IPS-20b (cell line): Measurements from ENCODE around the gene CPNE6.
"Not testable (repeated sequence)": the region's sequence is repeated elsewhere in the genome, so short reads cannot be mapped to it uniquely, and the experiment has no call there.

Source experiments
- H3K27ac ChIP-seq: one replicate; pipeline ENCODE4 v1.5.1; 2013; ENCODE audit warnings: low read length
- H3K27me3 ChIP-seq: 2 replicates; pipeline ENCODE4 v1.6.1; 2013; ENCODE audit warnings: mild to moderate bottlenecking, low read length, inconsistent platforms; ENCODE audit not compliant: insufficient read depth
- H3K36me3 ChIP-seq: 2 replicates; pipeline ENCODE4 v1.6.1; 2013; ENCODE audit warnings: low read depth, mild to moderate bottlenecking, inconsistent platforms, low read length, moderate library complexity; ENCODE audit not compliant: insufficient read depth
- H3K4me1 ChIP-seq: 2 replicates; pipeline ENCODE4 v1.6.1; 2013; ENCODE audit warnings: mild to moderate bottlenecking, control low read depth, inconsistent platforms, low read length, moderate library complexity; ENCODE audit not compliant: insufficient read depth
- H3K4me3 ChIP-seq: 2 replicates; pipeline ENCODE4 v1.5.1; 2013; ENCODE audit warnings: mild to moderate bottlenecking, low read length, inconsistent platforms
- H3K9ac ChIP-seq: 2 replicates; pipeline ENCODE4 v1.6.1; 2013; ENCODE audit warnings: low read depth, mild to moderate bottlenecking, inconsistent platforms, low read length, moderate library complexity
- H3K9me3 ChIP-seq: 2 replicates; pipeline ENCODE4 v1.6.1; 2013; ENCODE audit warnings: mild to moderate bottlenecking, low read depth, low read length, inconsistent platforms; ENCODE audit not compliant: insufficient read depth

CPNE6 gene

DNA sequence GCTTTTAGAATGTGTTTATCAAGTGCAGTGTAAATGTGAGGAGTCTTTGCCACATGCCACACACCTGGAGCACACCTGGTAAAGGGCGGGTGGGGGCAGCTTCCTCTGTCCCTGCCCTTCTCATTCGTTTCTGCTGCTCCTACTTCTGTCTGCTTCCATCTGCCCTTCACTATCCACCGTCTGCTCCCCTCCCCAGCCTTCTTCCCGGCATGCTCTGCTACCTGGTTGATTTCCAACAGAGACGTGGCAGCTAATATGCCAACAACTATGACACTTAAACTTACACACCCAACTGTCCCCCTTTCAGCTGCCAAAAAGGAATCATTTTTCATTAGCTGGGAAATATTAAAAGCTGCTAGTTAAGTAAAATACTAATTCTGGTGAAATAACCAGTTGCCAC is 28.6 kb upstream of the CPNE6 start:
- no peak overlapping the region for H3K4me3 ChIP-seq
- no peak overlapping the region for H3K9ac ChIP-seq
- H3K27me3 ChIP-seq = no peaks in the 10 kb centered on the region
- no peaks in the 10 kb centered on the region for H3K36me3 ChIP-seq
- H3K9me3 ChIP-seq = no peaks in the 10 kb centered on the region
- H3K4me1 ChIP-seq = no peaks in the 10 kb centered on the region
- H3K27ac ChIP-seq = no peak overlapping the region

DNA sequence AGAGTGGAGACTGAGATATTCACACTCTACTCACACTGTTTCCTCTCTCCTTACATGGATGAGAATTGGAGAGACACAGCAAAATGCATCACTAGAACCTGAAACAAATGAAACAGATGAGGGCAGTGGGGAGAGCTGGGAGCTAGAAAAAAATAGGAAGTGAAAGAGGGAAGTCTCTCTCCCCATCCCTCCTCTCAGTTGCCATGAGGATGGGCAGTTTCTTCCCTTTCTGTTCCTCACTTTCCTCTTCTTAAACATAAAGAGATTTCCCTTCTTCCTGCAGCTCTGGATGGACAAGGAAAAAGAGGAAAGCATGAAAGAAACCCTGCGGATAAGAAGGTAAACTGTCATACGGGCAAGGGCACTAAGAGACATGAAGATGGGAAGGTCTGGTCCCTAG is 22.4 kb upstream of the CPNE6 start:
- H3K9me3 ChIP-seq, H3K4me1 ChIP-seq, H3K27ac ChIP-seq, H3K36me3 ChIP-seq, H3K9ac ChIP-seq, H3K27me3 ChIP-seq, H3K4me3 ChIP-seq: not testable (repeated sequence)

DNA sequence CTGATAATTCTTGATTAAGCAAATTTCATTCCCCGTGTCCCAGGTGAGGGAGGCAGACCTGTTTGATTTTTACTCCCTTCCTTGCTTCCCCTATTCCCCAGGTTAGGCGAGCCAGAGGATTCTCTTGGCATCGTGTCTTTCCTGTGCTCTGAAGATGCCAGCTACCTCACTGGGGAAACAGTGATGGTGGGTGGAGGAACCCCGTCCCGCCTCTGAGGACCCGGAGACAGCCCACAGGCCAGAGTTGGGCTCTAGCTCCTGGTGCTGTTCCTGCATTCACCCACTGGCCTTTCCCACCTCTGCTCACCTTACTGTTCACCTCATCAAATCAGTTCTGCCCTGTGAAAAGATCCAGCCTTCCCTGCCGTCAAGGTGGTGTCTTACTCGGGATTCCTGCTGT is 20.6 kb upstream of the CPNE6 start:
- not testable (repeated sequence) for H3K27me3 ChIP-seq, H3K27ac ChIP-seq, H3K9me3 ChIP-seq, H3K9ac ChIP-seq, H3K4me1 ChIP-seq, H3K36me3 ChIP-seq
- peak overlapping the region; percentile 87; the same call in 1 of the 2 replicates for H3K4me3 ChIP-seq

DNA sequence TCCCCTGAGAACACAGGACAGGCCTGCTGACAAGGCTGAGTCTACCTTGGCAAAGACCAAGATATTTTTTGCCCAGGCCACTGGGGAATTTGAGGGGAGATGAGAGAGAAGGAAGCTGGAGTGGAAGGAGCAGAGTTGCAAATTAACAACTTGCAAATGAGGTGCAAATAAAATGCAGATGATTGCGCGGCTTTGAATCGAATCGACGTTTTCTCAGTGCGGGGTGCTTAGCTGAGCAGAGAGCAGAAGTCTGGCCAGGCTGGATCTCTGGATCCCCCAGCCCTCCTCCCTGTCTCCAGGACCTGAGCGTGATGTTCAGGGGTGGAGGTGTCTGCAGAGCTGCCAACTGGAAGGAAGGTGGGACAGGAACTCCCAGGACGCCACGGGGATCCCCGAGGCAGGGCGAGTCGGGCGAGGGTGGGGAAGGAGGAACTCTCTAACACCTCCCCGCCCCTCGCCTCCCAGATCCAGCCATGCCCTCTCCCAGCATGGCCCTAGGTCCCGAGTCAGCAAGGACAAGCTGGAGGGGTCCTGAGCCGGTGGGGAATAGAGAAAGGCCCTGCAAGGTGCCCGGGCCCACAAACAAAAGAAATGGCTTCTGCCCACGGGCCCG is 20.1 kb upstream of the CPNE6 start:
- Histone ChIP-seq H3K4me1 (peaks cover 3% of the 10 kb centered on the region; the same call in 1 of the 2 replicates), H3K9me3 (no peaks in the 10 kb centered on the region), H3K27me3 (no peaks in the 10 kb centered on the region; the same call in 1 of the 2 replicates), H3K4me3 (peak overlapping the region; percentile 87), H3K9ac (peak overlapping the region; percentile 84), H3K36me3 (no peaks in the 10 kb centered on the region), H3K27ac (no peak overlapping the region)

DNA sequence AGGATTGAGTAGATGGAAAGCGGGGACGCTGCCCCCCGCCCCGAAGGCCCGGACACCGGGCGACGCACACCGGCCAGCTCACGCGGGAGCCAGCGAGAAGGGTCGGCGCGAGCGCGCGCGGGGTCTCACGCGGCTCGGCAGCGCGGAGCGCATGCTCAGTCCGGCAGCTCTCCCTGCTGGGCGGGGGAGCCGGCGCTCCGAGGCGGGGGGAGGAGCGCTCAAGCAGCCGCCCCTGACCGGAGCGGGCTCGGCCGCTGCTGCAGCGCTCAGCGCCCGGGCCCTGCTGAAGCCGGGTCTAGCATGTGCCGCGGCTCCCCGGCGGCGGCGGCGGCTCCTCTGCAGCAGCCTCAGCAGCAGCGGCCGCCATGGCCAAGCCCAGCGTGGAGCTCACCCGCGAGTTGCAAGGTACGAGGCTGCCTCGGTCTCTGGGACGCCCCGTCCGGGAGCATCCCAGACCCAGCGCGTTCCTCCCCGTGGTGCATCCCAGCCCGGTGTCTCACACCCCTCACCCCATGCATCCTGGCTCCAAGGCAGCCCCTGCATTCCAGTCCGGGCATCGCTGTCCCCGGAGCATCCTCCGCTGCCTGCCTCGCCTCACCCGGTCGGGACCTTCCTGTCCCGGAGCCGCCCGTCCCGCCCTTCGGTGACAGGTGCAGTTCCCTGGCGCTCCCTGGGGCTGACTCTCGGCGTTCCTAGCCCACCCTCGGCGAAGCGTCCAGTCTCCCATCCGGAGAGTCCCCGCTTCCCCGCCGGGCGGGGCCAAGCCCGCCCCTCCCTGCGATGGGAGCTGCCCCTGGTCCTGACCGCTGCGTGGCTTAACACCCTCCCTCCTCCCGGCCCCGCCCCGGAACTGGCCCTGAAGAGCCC is 19.3 kb upstream of the CPNE6 start, which contains the start of gene CARMIL3:
Gene CARMIL3, plus strand, starts transcription at position 221 of the 867 bp plus-strand sequence. Its CDS starts 145 bp downstream, at position 366.
- H3K36me3 ChIP-seq = no peaks in the 10 kb centered on the region
- no peaks in the 10 kb centered on the region for H3K9me3 ChIP-seq
- H3K27me3 ChIP-seq = no peaks in the 10 kb centered on the region; the same call in 1 of the 2 replicates
- H3K4me1 ChIP-seq = peaks cover 3% of the 10 kb centered on the region; the same call in 1 of the 2 replicates
- no peak within 1 kb of the TSS for H3K27ac ChIP-seq
- peak within 1 kb of the TSS; percentile 87 for H3K4me3 ChIP-seq
- peak within 1 kb of the TSS; percentile 84 for H3K9ac ChIP-seq

DNA sequence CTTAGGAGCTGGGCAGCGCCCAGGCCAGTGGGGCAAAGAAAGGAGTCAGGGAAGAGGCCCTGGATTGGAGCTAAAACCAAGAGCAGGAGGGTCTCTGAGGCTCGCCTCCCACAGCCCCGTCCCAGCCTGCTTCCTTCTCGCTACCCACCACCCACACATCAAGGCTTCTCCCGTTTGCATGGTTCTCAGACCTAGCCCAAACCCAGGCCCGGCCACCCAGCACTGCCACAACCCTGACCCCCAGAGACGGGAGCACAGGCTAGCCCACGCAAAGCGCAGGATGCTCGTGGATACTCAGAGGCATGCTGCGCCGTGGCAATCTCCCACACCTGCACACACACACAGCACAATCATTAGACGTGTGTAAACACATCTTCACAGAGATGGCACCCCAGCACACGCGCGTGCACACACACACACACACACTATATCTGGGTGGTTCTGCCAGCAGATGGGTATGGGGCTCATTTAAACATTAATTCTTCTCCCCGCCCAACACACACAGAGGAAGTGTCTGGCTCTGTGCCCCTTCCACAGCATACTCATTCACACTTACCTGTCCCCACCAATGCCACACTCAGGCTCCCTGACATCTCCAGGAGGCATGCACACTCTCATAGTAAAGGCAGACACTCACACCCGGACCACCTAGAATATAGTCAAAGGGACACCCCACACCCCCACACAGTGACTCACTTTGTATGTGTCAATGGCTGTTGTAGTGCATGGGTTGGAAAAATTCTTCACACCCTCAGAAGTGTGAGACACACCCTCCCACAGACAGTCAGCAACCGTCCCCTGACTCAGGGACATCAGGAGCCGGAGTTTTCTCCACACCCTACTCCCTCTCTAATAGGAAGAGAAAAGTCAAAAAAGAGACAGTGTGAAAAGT is 18.5 kb upstream of the CPNE6 start:
- peak overlapping the region; percentile 87; the same call in 1 of the 2 replicates for H3K4me3 ChIP-seq
- peaks cover 3% of the 10 kb centered on the region; the same call in 1 of the 2 replicates for H3K4me1 ChIP-seq
- H3K27ac ChIP-seq = no peak overlapping the region
- H3K36me3 ChIP-seq = no peaks in the 10 kb centered on the region
- H3K9ac ChIP-seq = peak overlapping the region; percentile 63; the same call in 1 of the 2 replicates
- H3K9me3 ChIP-seq = no peaks in the 10 kb centered on the region
- H3K27me3 ChIP-seq = no peaks in the 10 kb centered on the region; the same call in 1 of the 2 replicates

DNA sequence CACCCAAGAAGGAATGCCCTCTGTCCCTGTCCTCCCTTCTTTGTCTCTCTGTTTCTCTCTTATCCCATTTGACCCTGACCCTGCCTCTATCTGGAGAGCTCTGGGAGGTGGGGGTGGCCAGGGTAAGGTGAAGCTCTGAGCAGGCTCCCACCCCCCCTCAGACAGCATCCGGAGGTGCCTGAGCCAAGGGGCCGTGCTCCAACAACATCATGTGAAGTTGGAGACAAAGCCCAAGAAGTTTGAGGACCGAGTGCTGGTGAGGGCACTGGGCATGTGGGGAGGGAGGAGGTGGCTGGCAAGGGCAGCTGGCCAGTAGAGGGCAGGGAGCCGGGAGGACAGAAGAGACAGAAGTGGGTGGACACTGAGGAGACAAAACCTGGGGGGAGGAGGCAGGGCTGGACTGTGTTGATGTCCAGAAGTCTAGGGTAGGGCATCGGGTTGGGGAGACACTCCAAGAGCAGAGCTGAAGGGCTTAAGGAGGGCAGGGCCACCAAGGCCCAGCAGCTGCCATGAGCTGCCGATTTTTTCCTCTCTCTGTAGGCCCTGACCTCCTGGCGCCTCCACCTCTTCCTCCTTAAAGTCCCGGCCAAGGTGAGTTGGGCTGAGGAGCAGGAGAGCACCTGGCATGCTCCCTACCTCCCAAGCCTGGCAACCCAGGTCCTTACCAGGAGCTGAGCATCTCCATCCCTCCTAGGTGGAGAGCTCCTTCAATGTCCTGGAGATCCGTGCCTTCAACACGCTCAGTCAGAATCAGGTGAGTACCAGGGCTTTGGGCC is 17.6 kb upstream of the CPNE6 start:
- Histone ChIP-seq H3K36me3 (no peaks in the 10 kb centered on the region), H3K27me3 (no peaks in the 10 kb centered on the region; the same call in 1 of the 2 replicates), H3K9ac (no peak overlapping the region), H3K4me1 (peaks cover 3% of the 10 kb centered on the region; the same call in 1 of the 2 replicates), H3K9me3 (no peaks in the 10 kb centered on the region), H3K27ac (no peak overlapping the region), H3K4me3 (no peak overlapping the region)

DNA sequence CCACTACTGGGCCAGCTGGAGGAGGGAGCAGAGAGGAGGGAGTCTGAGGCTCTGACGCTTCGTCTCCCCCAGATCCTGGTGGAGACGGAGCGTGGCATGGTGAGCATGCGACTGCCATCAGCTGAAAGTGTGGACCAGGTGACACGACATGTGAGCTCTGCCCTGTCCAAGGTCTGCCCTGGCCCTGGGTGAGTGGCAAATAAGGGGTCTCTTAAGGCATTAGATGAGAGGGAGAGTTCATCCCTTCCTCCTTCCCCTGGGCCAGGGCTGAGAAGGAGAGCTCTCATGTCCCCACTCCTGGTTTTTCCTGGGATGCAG is 17.1 kb upstream of the CPNE6 start:
- H3K27ac ChIP-seq = no peak overlapping the region
- no peak overlapping the region for H3K9ac ChIP-seq
- no peaks in the 10 kb centered on the region for H3K36me3 ChIP-seq
- no peaks in the 10 kb centered on the region for H3K9me3 ChIP-seq
- H3K27me3 ChIP-seq = no peaks in the 10 kb centered on the region; the same call in 1 of the 2 replicates
- peaks cover 3% of the 10 kb centered on the region; the same call in 1 of the 2 replicates for H3K4me1 ChIP-seq
- no peak overlapping the region for H3K4me3 ChIP-seq

DNA sequence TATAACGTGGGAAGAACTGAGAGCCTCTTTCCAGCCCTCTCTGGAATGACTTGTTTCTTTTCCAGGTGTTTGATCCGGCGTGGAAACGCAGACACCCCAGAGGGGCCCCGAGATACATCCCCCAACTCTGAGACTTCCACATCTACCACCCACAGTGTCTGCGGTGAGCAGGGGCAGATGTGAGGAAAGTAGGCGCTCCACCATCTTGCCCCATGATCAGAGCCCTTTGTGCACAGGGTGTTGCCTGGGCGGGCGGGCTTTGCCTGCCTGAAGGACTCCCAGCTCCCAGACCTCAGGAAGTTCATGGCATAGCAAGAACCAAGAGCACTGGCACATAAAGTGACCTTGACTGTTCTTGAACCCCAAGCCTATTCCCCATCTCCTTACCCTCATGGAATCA is 16.7 kb upstream of the CPNE6 start:
- Histone ChIP-seq H3K36me3 (no peaks in the 10 kb centered on the region), H3K9ac (no peak overlapping the region), H3K4me1 (peaks cover 3% of the 10 kb centered on the region; the same call in 1 of the 2 replicates), H3K9me3 (no peaks in the 10 kb centered on the region), H3K27ac (no peak overlapping the region), H3K4me3 (no peak overlapping the region), H3K27me3 (no peaks in the 10 kb centered on the region; the same call in 1 of the 2 replicates)

DNA sequence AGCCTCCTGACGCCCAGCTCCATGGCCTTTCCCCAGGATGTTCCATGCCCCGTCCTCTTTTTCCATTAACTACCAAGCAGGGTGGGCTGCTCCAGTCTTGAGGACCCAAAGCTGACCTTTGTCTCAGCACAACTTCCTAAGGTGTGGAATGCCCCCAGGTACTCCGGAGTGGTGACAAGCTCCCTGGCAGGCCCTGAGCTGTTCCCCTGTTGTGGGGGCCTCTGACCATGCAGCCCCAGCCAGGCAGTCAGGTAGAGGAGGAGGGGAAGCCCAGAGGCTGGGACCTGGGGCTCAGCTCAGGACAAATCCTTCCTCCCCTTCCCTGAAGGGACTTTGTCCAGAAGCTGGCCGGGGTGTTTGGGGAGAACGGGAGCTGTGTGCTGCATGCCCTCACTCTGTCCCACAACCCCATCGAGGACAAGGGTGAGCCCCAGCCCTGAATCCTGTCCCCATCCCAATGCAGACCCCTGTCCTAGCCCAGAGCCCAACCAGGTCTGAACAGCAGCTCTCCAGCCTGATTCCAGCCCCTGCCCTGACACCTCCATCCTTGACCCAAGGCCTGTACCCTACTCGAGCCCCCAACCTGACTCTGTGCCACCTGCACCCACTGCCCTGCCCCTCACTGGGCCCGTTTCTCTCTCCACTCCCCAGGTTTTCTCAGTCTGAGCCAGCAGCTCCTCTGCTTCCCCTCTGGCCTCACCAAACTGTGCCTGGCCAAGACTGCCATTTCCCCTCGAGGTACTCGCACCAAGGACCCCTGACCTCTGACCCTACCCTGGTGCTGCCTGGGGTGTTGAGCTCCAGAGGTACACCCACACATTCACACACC is 15.2 kb upstream of the CPNE6 start:
- no peak overlapping the region for H3K27ac ChIP-seq
- no peaks in the 10 kb centered on the region for H3K27me3 ChIP-seq
- H3K36me3 ChIP-seq = no peaks in the 10 kb centered on the region
- no peaks in the 10 kb centered on the region for H3K9me3 ChIP-seq
- H3K4me1 ChIP-seq = peaks cover 3% of the 10 kb centered on the region; the same call in 1 of the 2 replicates
- no peak overlapping the region for H3K4me3 ChIP-seq
- no peak overlapping the region for H3K9ac ChIP-seq
